H54 (cell line): ENCODE data around the gene FMN2.
"Not testable (repeated sequence)": the region's sequence is repeated elsewhere in the genome, so short reads cannot be mapped to it uniquely, and the experiment has no call there.

Experiments used
- DNase-seq: peaks from one replicate; pipeline ENCODE4 v3.0.0; 2011; ENCODE audit warnings: low spot score, mixed read lengths; ENCODE audit not compliant: insufficient read length
- FAIRE-seq: peaks from 3 replicates; lab custom pipeline; 2011; peaks lifted over from hg19 to GRCh38; lab: Jason Lieb, UNC
- POLR2A ChIP-seq: IDR thresholded peaks from 2 replicates; pipeline ENCODE4 v1.6.1; 2011; ENCODE audit warnings: low read depth, mild to moderate bottlenecking, low read length

The FMN2 gene

DNA sequence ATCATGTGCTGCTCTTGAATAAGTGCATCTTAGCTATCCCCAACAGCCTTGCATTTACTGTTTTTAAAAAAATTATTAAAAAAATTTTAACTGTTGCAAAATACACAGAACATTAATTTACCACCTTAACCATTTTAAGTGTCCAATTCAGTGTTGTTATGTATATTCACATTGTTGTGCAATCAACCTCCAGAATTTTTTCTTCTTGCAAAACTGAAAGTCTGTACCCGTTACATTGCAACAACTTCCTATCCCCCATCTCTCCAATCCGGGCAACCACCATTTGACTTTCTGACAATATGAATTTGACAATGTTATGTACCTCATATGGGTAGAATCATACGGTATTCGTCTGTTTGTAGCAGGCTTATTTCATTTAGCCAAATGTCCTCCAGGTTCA lies 83.1 kb downstream of the FMN2 start:
- no peak for FAIRE-seq
- no peak for DNase-seq
- no peak for TF ChIP-seq POLR2A

DNA sequence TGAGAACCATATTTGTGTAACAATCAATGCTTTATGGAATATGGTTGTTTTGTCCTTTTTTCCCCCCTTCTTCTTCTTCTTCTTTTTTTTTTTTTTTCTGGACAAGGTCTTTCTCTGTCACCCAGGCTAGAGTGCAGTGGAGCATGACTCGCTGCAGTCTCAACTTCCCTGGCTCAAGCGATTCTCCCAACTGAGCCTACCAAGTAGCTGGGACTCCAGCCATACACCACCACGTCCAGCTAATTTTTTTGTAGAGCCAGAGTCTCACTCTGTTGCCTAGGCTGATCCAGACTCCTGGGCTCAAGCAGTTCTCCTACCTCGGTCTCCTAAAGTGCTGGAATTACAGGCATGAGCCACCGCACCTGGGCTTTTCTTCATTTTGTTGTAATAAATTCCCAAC lies 86.7 kb downstream of the FMN2 start:
- TF ChIP-seq POLR2A: no peak
- no peak for FAIRE-seq
- DNase-seq: no peak

DNA sequence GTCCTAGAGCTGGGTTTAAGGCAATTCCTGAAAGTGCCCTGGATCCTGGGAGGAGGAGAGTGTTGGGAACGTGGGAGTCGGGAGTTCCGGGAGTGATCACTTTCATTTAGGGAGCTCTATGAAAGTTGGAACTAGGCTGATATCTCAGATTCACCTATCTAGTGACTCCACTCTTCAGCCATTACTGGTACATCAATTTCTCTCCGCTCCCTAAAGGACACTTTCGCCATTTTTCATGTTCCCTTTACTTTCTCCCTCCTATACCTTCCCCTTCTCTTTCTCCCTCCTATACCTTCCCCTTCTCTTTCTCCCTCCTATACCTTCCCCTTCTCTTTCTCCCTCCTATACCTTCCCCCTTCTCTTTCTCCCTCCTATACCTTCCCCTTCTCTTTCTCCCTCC lies 93.0 kb downstream of the FMN2 start:
- not testable (repeated sequence) for FAIRE-seq, DNase-seq

DNA sequence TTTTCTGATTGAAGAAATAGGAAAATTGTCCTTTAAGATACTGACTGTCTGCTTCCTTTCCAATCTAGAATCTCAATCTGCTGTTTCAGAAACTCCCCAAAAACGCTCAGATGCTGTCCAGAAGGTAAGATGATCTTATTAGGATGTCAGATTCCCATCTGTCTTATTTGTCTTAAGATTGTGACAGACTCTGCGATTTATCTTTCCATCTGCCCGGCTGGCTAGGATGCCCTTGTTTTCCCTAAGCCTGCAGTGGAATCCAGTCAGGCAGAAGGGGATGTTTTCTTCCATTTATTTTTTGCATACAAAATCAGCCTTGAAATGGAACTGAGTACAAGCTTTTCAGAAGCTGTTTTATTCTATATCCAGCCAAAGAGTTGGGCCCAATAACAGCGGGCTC lies 96.5 kb downstream of the FMN2 start:
- TF ChIP-seq POLR2A: no peak
- DNase-seq (no peak), FAIRE-seq (no peak)

DNA sequence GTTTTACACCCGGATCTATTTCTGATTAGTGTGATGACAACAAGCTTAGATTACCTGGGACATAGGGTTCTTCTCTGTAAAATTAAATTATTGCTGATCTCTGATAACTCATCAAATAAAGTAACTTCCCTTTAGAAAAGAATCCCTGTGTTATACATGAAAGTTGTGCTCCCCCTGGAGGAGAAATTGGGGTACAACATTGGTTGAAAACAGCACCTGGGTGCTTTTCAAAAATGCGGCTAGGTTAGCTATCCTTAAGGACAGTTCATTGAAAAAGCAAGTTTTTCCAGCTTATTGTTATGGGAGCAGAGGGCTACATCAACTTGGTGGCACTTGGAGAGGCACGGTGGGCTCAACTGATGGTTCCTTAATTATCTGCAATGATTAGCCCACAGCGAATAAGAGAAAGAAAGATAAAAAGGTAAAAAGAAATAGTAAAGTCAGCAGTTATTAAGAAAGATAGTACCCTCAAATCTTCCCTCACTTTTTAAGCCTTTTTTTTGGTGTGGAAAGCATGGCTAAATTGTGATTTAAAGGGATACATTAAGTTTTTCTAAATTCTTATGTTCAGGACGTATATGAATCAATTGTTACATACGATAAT lies 97.8 kb downstream of the FMN2 start:
- DNase-seq (no peak), FAIRE-seq (no peak)
- no peak for TF ChIP-seq POLR2A

DNA sequence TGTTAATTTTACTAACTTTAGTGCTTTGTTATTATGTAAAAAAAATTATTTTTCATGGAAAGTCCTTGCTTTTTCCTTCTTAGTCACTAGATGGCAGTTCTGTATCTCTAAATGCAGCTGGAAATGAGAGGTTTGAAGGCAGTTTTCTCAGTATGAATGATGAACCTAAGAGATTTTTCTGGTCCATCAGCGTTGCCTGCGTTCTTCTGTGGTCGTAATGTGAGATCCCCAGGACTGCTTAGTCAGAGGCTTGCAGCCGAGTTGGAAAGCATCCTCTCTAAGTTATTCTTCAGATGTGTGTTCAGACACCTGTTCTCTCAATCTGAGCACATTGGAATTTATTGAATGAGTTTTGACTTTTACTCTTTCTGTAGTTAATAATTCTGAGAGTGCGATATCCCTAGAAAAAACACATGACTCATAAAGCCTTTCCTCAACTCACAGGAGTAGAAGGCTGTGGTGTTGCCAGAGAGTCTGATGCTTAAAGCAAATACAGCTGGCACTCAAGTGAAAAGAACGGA lies 99.3 kb downstream of the FMN2 start:
- peak; percentile 15 for DNase-seq
- no peak for TF ChIP-seq POLR2A
- peak; percentile 85 for FAIRE-seq

DNA sequence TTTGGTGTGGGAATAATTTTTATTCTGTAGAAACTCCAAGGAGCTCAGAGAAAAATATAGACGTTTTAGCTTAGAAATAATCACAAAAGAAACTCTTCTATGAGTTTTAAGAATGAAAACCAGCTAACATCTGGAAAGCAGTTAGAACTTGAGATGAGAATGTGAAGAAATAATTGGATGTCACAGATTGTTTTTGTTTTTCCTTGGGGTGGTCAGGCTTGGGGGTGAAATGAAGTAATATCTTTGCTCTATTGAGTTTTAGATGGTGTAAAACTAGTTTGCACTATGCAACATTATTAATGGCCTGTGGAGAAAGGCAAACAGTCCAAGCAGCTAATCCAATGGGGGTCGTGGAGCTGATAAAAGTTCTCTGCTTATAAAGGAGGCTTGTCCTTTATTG lies 101.2 kb downstream of the FMN2 start:
- FAIRE-seq (no peak), DNase-seq (no peak)
- TF ChIP-seq POLR2A: no peak

DNA sequence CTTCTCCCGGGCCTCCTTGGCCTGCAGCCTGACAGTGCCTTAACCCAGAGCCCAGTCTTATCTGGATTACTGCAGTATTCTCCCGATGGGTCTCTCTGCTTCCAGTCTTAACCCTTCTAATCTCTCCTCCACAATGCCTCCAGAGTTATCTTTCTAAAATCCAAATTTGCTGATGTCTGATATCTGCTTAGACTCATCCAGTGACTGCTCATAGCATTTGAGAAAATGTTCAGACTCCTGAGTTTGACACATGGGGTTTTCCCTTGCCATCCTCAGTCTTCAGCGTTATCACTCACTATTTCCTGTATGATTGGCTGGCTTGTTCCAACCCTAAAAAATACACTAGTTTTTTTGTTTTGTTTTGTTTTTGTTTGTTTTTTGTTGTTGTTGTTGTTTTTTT lies 102.0 kb downstream of the FMN2 start:
- FAIRE-seq (no peak), DNase-seq (no peak)
- no peak for TF ChIP-seq POLR2A

DNA sequence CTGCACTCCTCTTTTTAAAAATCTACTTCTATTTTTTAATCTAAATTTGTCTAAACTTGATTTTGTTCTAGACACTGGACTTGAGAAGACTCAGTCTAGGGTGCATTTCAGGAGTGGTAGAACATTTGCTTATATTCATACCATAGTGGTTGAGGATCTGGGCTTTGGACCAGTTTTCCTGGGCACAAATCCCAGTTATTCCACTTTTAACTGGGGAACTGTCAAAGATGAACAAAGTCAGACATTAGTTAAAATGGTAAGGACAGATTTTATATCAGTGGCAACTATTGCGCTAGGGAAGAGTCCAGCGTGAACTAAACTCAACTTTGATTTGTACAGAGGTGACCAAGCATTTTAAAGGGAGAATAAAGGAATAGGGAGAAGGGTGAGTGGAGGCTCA lies 102.4 kb downstream of the FMN2 start:
- DNase-seq (no peak), FAIRE-seq (no peak)
- no peak for TF ChIP-seq POLR2A

DNA sequence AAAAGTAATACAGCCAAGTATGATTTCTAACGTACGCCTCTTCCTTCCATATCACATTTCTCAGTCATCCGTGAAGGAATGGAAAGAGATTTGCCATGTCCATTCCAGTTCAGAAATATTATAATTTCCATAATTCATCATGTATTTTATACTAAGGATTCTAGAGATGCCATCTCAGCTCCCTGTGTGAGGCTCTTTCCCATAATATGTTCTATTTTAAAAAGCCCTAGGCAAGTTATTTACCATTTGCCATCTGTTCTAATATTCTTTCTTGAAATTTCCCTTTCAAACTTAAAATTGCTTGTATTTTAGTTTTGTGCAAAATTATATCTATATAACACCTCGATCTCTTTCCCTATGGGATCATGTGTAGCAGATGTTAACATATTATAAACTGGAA lies 106.7 kb downstream of the FMN2 start:
- FAIRE-seq (no peak), DNase-seq (no peak)
- no peak for TF ChIP-seq POLR2A

DNA sequence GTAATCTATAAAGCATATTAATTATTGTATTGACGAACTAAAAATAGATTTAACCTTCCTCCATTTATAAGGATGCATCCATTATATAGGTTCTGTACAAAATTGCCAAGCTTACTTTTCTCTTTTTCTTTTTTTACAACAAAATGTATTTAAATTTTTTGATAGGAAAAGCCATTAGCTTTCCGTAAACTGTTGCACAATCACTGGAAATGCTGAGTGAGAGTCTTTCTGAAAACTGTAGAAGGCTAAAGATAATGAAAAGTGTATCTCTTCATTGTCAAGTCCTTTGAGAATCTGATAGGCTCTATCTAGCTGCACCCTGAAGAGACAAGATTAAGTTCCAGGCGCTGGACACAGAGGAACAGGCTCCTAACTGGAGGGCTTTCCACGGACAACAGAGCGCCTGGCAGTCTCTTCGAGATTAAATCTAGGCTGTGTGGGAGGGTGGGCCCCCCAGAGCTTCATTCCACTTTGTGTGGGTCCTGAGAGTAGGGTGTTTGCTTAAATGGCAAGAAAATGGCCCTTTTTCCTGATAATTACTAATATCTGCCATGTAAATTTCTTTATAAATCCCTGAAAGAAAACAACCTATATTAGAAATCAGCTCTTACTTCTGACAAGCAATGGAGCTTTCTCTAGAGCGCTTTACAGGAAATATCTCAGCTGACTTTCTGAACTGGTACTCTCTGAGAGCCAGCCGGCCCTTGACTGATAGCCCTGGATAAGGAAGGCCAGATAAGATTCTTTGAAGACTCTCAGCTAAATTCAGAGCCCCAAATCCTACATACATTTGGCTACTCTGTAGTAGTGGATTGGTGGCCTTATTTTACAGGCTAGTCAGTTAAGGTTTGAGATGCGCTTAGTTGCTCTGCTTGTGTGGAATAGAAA lies 108.3 kb downstream of the FMN2 start:
- no peak for TF ChIP-seq POLR2A
- FAIRE-seq (no peak), DNase-seq (no peak)

DNA sequence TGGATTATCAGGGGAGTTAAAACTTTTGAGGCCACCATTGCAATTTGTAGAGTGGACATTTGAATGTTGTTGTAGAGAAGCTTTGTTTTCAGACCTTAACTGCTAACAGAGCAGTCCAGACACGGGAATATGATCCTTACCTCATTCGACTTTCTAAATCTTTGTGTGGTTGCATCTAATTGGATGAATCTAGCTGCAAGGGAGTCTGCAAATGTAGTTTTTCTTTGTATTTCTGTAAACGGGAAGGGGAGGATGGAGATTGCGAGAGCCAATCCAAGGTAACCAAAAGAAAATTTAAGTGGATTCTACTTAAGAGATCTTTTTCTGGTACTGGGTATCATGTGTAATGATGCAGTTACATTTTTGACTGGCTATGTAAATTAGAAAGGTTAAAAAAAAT lies 110.2 kb downstream of the FMN2 start:
- DNase-seq (no peak), FAIRE-seq (no peak)
- no peak for TF ChIP-seq POLR2A

DNA sequence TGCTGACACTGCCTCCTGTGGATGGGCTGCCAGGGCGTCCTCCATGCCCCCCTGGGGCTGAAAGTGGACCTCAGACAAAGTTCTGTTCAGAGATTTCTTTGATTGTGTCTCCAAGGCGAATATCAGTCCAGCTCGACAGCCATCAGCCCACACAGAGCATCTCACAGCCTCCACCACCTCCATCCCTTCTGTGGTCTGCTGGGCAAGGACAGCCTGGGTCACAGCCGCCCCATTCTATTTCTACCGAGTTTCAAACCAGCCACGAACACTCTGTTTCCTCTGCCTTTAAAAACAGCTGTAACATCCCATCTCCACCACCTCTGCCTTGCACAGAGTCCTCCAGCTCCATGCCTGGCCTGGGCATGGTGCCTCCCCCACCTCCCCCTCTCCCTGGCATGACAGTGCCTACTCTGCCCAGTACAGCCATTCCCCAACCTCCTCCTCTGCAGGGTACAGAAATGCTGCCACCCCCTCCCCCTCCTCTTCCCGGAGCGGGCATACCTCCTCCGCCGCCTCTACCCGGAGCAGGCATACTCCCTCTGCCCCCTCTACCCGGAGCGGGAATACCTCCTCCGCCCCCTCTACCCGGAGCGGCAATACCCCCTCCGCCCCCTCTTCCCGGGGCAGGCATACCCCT lies 115.5 kb downstream of the FMN2 start:
- FAIRE-seq (no peak), DNase-seq (no peak)
- TF ChIP-seq POLR2A: no peak

DNA sequence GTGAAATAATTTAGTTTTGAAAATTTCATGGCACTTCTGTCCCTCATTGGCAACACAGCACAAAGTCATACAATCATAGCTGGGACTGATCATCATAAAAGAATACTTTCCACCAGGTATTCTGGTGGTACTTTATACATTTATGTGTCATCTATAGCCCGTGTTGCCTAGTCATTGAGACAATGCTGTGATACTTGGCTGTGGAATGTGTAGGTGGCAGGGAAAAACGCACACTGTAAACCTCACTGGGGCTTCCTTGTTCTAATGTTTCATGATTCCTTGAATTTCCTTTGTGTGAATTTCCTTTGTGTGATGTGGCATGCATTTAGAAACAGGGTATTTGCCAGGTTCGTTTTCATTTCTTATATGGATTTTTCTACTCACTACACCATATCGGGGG lies 118.3 kb downstream of the FMN2 start:
- FAIRE-seq (no peak), DNase-seq (no peak)
- no peak for TF ChIP-seq POLR2A
